ENCODE data around the gene CACNA1I.

The CACNA1I gene

DNA sequence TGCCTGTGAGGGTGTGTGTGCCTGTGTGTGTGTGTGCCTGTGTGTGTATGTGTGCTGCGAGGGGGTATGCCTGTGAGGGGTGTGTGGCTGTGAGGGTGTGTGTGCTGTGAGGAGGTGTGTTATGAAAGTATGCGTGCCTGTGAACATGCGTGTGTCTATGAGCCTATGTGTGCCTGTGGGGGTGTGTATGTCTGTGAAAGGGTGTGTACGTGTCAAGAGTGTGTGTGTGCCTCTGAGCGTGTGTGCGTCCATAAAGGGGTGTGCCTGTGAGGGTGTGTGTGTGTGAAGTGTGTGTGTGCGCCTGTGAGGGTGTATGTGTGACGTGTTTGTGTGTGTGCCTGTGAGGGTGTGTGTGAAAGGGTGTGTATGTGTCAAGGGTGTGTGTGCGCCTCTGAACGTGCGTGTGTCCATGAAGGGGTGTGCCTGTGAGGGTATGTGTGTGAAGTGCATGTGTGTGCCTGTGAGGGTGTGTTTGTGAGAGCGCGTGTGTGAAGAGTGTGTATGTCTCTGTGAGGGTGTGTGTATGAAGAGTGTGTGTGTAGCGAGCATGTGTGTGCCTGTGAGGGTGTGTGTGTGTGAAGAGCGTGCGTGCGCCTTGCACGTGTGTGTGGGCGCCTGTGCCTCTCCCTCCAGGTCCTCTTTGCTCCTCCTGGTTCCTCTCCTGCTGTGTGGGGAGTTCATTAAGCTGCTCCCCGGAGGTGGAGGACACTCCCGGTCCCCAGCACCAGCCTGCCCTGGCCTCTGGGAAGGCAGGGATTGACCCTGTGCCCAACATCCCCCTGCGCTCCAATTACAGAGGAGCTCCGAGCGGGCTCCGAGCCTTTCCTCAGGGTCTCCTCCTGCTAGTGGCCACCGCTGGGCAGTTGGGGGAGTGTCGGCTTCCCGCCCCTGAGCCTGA is 53.3 kb downstream of the CACNA1I start:
- no peak for DNase-seq (ENCODE audit: low read depth in 2 of 2)

GRCh38 chr22:39624501-39624821 is 53.9 kb downstream of the CACNA1I start:
- no peak for DNase-seq (ENCODE audit: low read depth in 2 of 2)

GRCh38 chr22:39625569-39626537 is 55.3 kb downstream of the CACNA1I start:
- no peak for DNase-seq (ENCODE audit: low read depth in 2 of 2)

DNA sequence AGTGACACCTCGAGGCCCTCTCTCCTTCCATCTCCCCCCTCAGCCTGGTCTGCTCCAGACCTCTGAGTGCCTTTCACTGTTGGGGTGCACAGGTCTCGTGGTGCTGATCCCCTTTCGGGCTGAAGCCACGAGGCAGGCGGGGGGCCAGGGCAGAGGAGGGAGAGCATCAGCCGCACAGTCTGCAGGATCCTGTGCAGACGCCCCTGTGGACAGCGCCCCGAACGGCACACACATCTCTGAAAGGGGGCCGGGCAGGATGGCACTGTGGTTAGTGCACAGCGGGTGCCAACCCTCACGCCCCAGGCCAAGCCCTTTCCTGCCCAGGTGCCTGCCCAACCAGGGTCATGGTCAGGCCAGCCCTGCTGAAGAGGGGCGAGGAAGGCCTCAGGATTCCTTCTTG is 56.7 kb downstream of the CACNA1I start:
- no peak for DNase-seq (ENCODE audit: low read depth in 2 of 2)

GRCh38 chr22:39627865-39628562 is 57.5 kb downstream of the CACNA1I start:
- no peak for DNase-seq (ENCODE audit: low read depth in 2 of 2)

DNA sequence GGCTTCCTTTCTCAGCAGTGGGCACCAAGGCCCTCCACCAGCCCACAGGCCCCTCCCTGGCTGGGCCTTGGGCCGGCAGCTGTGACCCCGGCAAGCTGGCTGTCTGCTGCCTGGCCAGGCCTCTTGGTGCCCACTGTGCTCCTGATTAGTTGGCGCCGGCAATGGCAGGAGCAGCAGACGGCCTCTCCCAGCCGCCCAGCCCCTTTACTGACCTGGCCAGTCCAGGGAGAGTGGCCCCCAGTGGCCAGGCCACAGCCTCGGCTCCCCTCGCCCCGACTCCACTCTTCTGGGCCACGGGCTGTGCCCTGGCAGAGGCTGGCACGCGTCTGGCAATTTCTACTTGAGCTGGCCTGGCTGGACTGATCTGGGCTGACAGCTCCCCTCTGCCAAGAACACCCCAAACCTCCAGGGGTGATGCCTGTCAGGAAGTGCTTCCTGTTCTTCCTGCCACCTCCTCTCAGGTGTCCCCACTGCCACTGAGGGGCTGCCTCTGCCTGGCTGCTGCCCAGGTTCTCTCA is 58.1 kb downstream of the CACNA1I start:
- no peak for DNase-seq (ENCODE audit: low read depth in 2 of 2)

DNA sequence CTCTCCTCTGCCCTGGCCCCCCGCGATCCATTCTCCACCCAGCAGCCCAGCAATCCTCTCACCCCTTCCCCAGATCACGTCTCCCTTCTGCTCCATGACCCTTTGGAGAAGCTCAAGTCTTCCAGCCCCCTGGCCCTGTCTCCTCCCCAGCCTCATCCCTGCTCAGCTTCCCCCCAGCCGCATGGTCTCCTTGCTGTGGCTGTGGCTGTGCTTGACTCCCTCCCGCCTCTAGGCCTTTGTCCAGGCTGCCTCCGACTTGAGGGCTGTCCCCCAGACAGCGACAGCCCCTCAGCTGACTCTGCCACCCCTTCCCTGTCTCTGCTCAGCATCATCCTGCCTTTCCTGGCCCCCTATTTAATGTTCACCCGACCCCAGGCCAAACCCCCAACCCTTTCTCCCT is 59.3 kb downstream of the CACNA1I start:
- no peak for DNase-seq (ENCODE audit: low read depth in 2 of 2)

DNA sequence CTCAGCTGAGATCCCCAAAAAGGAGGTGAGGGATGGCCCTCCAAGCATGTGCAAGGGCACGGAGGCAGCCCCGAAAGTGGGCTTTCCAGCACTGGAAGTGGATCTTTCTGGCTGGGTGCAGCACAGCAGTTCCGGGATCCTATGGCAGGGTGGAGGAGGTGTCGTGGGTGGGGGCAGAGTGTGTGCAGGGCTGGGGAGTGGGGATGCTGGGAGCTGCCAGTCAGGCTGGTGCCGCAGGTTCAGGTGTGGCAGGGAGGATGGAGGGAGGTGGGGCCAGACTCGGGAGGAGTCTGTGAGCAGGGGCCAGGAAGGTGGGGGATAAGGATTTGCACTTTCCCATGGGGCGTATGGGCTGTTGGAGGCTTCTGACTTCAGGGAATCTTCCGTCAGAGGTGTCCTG is 60.2 kb downstream of the CACNA1I start:
- DNase-seq (ENCODE audit: low read depth in 2 of 2): no peak

GRCh38 chr22:39631381-39632286 is 61.1 kb downstream of the CACNA1I start:
- DNase-seq (ENCODE audit: low read depth in 2 of 2): no peak

- peak in 1 of 2 donors; percentile 15 for DNase-seq (ENCODE audit: low read depth in 2 of 2)
These were observed 64.2 kb downstream of the CACNA1I start for GRCh38 chr22:39634530-39635405.

DNA sequence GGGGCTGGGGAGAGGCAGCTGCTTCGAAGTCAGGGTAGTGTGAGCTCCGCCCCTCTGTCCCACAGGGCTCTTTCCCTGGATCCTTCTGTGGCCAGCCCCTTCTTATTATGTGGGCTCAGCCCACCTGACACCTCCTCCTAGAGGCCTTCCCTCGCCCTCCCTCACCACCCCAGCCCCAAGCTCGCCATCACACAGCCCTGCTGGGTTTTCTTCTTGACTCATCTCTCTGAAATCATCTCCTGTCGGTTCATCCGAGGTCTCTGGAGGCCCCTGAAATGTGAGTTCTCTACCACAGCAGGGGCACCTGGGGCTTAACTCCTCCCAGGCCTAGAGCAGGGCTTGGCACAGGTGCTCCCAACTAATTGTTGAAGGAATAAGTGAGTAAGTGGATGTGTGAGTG is 65.2 kb downstream of the CACNA1I start:
- no peak for DNase-seq (ENCODE audit: low read depth in 2 of 2)

DNA sequence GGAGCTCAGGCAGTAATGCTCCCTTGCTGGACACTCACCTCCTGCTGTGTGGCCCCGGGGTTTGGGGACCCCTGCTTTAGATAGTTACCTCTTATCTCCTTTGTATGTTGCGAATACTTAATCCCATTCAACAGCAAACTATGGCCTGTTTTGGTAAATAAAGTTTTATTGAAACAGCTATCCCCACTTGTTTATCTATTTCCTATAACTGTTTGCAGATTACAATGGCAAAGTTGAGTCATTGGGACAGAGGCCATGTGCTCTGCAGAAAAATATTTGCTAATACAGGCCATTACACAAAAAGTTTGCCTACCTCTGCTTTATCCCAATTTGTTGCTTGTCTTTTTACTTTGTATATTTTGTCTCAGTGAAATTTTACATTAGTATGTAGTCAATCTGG is 68.4 kb downstream of the CACNA1I start:
- no peak for DNase-seq (ENCODE audit: low read depth in 2 of 2)

DNA sequence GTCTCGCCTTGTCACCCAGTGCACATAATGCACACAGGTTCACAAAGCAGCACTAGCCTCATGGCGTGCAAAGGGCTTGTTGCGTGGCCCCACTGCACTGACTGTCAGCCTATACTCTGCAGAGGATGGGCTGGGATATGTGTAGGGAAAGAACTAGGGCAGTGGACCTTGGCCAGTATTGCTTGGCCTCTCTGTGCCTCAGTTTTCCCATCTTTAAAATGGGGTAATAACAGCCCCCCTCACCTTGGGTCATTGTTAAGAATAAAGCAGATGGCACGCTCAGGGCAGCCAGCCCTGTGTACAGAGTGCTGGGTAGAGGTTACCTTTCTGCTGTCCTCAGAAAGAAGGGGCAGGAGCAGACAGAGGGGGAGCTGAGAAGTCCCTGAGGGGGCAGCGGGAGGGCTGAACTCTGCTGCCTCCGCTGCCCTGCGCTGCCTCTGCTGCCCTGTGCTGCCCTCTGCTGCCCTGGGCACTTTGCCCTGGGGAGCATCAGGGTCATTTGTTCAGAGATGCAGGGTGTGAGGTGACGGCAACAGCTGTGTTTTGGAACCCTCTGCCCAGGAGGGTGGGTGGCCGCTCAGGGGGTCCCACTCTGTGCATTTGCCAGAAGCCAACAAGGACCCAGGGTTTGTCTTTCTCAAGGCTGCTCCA is 71.2 kb downstream of the CACNA1I start:
- DNase-seq (ENCODE audit: low read depth in 2 of 2): no peak

GRCh38 chr22:39643311-39644083 is 72.9 kb downstream of the CACNA1I start:
- no peak for DNase-seq (ENCODE audit: low read depth in 2 of 2)

DNA sequence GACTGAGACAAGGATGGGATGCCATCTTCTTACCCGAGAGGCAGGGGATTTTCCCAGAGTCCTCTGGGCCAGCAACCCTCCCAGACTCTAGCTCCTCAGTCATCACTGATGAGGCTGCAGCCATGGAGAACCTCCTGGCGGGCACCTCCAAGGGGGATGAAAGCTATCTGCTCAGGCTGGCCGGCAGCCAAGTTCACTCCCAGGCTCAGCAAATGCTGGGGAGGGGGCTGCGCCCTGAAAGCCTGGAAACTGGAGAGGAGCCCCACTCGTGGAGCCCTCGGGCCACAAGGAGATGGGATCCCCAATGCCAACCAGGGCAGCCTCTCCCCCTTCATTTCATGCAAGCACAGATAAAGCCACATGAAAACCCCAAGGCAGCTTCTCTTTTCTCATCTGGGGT is 75.0 kb downstream of the CACNA1I start:
- no peak for DNase-seq (ENCODE audit: low read depth in 2 of 2)

DNA sequence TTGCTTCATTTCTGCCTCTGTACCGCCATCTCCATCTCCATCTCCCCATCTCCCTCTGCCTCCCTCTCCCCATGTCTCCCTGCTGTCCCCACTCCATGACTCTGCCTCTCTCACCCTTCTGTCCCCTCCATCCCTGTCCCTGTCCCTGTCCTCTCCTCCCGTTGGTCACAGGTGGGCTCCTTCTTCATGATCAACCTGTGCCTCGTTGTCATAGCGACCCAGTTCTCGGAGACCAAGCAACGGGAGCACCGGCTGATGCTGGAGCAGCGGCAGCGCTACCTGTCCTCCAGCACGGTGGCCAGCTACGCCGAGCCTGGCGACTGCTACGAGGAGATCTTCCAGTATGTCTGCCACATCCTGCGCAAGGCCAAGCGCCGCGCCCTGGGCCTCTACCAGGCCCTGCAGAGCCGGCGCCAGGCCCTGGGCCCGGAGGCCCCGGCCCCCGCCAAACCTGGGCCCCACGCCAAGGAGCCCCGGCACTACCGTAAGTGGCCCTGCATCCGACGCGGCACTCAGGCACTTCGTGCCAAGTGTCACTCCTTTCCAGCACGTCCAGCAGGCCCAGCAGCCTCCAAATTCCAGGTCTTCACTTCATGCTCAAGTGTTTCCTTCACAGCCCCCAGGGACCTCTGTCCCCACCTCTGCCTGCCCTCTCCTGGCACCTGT is 76.0 kb downstream of the CACNA1I start:
- DNase-seq (ENCODE audit: low read depth in 2 of 2): no peak

- no peak for DNase-seq (ENCODE audit: low read depth in 2 of 2)
These were observed 77.5 kb downstream of the CACNA1I start for GRCh38 chr22:39647836-39648629.

Measured in stimulated activated CD8-positive, alpha-beta memory T cell treated with anti-CD3 and anti-CD28 coated beads, Interleukin-15, amount 100 ng/mL, for 48 hours (primary cell).